Hepatocyte (in vitro differentiated cells): ENCODE results near the gene TIGD3. TPM values are rescaled to one million over a fixed set of nuclear protein-coding genes. Genes with fewer than 3 reads are reported as not detected.
A peak's percentile ranks its signal among the peaks of the same experiment; 100 is the strongest.
"Not testable (repeated sequence)": the region's sequence is repeated elsewhere in the genome, so short reads cannot be mapped to it uniquely, and the experiment has no call there.

Experiments used
- DNase-seq: peaks from one replicate; pipeline ENCODE4 v3.0.0-alpha.2; 2016; ENCODE audit warnings: low spot score
- H2AFZ ChIP-seq: fragments of 200-600 bp; sonication (generic); 2 replicates; pipeline ENCODE4 v1.6.0; 2016; ENCODE audit warnings: antibody characterized with exemption, mild to moderate bottlenecking
- H3K27ac ChIP-seq: fragments of 200-600 bp; sonication (generic); 2 replicates; pipeline ENCODE4 v1.5.1; 2016; ENCODE audit warnings: mild to moderate bottlenecking
- H3K27me3 ChIP-seq: fragments of 200-600 bp; sonication (generic); 2 replicates; pipeline ENCODE4 v1.6.1; 2016
- H3K36me3 ChIP-seq: fragments of 200-600 bp; sonication (generic); replicated peaks from 2 replicates; pipeline ENCODE4 v1.5.1; 2016; ENCODE audit warnings: low read depth; ENCODE audit not compliant: insufficient read depth
- H3K4me1 ChIP-seq: fragments of 200-600 bp; sonication (generic); 2 replicates; pipeline ENCODE4 v1.5.1; 2016; ENCODE audit warnings: mild to moderate bottlenecking, moderate library complexity; ENCODE audit not compliant: insufficient read depth
- H3K4me2 ChIP-seq: fragments of 200-600 bp; sonication (generic); 2 replicates; pipeline ENCODE4 v1.6.0; 2016
- H3K4me3 ChIP-seq: fragments of 200-600 bp; sonication (generic); 2 replicates; pipeline ENCODE4 v1.5.1; 2016; ENCODE audit warnings: mild to moderate bottlenecking
- H3K79me2 ChIP-seq: fragments of 200-600 bp; sonication (generic); 2 replicates; pipeline ENCODE4 v1.6.0; 2017; ENCODE audit warnings: mild to moderate bottlenecking
- H3K9me2 ChIP-seq: fragments of 200-600 bp; sonication (generic); replicated peaks from 2 replicates; pipeline ENCODE4 v1.6.0; 2017; ENCODE audit warnings: mild to moderate bottlenecking; ENCODE audit not compliant: insufficient read depth
- H3K9me3 ChIP-seq: fragments of 200-600 bp; sonication (generic); 2 replicates; pipeline ENCODE4 v1.5.1; 2016; ENCODE audit warnings: low read depth, mild to moderate bottlenecking
- H4K20me1 ChIP-seq: fragments of 200-600 bp; sonication (generic); 2 replicates; pipeline ENCODE4 v1.6.0; 2016; ENCODE audit warnings: mild to moderate bottlenecking; ENCODE audit not compliant: insufficient read depth, poor library complexity, severe bottlenecking
- EZH2 ChIP-seq: fragments of 200-600 bp; sonication (generic); IDR thresholded peaks from 2 replicates; pipeline ENCODE4 v1.6.1; 2016; ENCODE audit warnings: antibody characterized with exemption, mild to moderate bottlenecking, borderline replicate concordance
- EZH2phosphoT487 ChIP-seq: fragments of 200-600 bp; sonication (generic); IDR thresholded peaks from one replicate; pipeline ENCODE4 v1.6.1; 2018; ENCODE audit warnings: antibody characterized with exemption, mild to moderate bottlenecking, low read depth, moderate library complexity; ENCODE audit not compliant: unreplicated experiment, severe bottlenecking
- WGBS: methylation state at CpG from one replicate; pipeline ENCODE4 v1.1.6; 2016; ENCODE audit warnings: low lambda C conversion rate; ENCODE audit errors: missing lambda C conversion rate; 5-methylcytosine and 5-hydroxymethylcytosine counted together
- polyA plus RNA-seq: library from polyadenylated mRNA; unstranded; fragments of >200 nt; fragmentation: Nextera tagmentation; extraction: Ambion mirVana; gene quantifications from 2 replicates; pipeline ENCODE4 v1.2.1, GENCODE V29; 2016
- total RNA-seq: library from RNA; depleted of rRNA; stranded (reverse); fragments of >200 nt; gene quantifications from 2 replicates; pipeline ENCODE4 v1.2.3, GENCODE V29; 2014
- TF ChIP-seq, protein P1 (sequence below): fragments of 200-600 bp; sonication (generic); IDR thresholded peaks from 2 replicates; pipeline ENCODE4 v1.5.1; 2016; ENCODE audit warnings: antibody characterized with exemption, mild to moderate bottlenecking; ENCODE audit not compliant: poor library complexity

The TIGD3 gene
- total and polyA plus RNA-seq, 2 experiments from 2014 or later: 1.7 to 2.0 TPM

DNA sequence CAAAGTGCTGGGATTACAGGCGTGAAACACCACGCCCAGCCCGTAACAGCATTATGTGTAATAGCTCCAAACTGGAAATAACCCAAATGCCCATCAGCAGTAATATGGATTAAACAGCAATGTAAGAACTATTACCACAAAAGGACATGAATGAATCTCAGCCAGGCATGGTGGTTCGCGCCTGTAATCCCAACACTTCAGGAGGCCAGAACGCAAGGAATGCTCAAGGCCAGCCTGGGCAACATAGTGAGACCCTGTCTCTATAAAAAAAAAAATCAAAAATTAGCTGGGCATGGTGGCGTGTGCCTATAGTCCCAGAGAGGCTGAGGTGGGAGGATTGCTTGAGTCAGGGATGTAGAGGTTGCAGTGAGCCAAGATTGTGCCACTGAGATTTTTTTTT lies 24.0 kb upstream of the TIGD3 start:
- Histone ChIP-seq H4K20me1 (peaks cover 11% of the 10 kb centered on the region), H3K79me2 (peaks cover 17% of the 10 kb centered on the region), H3K27ac (no peak overlapping the region), H3K27me3 (no peaks in the 10 kb centered on the region), H3K9me3 (no peaks in the 10 kb centered on the region), H3K4me1 (peaks cover 19% of the 10 kb centered on the region), H3K4me2 (no peak overlapping the region), H3K4me3 (no peak overlapping the region), H2AFZ (no peak overlapping the region), H3K9me2 (no peaks in the 10 kb centered on the region), H3K36me3 (no peaks in the 10 kb centered on the region)
- 94% methylated on average over 7 of the region's 7 CpGs for WGBS
- no peak for DNase-seq
- no peak for TF ChIP-seq EZH2
- no peak for TF ChIP-seq EZH2phosphoT487
- TF ChIP-seq, protein P1, sequence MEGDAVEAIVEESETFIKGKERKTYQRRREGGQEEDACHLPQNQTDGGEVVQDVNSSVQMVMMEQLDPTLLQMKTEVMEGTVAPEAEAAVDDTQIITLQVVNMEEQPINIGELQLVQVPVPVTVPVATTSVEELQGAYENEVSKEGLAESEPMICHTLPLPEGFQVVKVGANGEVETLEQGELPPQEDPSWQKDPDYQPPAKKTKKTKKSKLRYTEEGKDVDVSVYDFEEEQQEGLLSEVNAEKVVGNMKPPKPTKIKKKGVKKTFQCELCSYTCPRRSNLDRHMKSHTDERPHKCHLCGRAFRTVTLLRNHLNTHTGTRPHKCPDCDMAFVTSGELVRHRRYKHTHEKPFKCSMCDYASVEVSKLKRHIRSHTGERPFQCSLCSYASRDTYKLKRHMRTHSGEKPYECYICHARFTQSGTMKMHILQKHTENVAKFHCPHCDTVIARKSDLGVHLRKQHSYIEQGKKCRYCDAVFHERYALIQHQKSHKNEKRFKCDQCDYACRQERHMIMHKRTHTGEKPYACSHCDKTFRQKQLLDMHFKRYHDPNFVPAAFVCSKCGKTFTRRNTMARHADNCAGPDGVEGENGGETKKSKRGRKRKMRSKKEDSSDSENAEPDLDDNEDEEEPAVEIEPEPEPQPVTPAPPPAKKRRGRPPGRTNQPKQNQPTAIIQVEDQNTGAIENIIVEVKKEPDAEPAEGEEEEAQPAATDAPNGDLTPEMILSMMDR: no peak

DNA sequence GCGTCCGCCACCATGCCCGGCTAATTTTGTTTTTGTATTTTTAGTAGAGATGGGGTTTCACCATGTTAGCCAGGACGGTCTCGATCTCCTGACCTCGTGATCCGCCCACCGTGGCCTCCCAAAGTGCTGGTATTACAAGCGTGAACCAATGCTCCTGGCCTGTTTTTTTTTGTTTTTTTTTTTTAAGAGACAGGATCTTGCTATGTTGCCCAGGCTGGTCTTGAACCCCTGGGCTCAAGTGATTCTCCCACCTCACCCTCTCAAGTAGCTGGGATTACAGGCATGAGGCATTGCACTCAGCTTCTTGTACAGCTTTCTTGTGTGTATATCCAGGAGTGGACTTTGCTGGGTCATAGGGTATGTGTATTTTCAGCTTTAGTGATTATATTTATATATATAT lies 22.0 kb upstream of the TIGD3 start:
- H3K36me3 ChIP-seq, H3K27ac ChIP-seq, H3K27me3 ChIP-seq, H2AFZ ChIP-seq, H3K9me3 ChIP-seq, H3K4me2 ChIP-seq, DNase-seq, H3K4me3 ChIP-seq, H3K9me2 ChIP-seq: not testable (repeated sequence)
- Histone ChIP-seq H4K20me1 (peaks cover 31% of the 10 kb centered on the region), H3K79me2 (peaks cover 38% of the 10 kb centered on the region), H3K4me1 (peaks cover 18% of the 10 kb centered on the region)
- WGBS: 94% methylated on average over 9 of the region's 9 CpGs

DNA sequence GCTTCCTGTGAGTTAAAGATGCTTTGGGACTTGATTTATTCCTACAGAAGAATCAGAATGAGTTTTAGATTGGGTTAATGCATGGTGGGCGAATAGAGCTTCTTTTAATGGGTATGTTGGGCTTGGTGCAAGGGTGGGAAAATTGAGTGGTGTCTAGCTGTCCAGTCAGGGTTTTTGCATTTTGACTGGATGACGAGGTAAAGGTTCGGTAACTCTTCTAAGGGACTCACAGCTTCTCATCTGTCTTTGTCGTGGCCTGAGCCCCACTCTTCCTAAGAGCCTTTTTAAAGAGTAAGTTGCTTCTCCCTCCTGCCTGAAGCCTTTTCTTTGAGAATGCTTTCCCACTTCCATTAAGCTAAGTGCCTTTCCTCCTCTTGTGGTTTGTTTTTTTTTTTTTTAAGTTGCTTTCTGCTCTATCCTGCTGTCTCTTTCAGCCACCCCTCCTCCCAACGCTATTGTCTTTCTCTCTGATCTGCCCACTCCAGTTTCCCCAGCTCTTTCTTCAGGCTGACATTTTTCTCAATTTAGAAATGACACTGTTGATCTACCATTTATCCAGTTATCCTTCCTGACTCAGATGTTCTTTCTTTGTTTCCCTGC lies 19.8 kb upstream of the TIGD3 start:
- no peaks in the 10 kb centered on the region for H3K9me3 ChIP-seq
- 15% methylated on average over 5 of the region's 5 CpGs for WGBS
- H3K4me3 ChIP-seq: peak overlapping the region; percentile 64
- H3K27me3 ChIP-seq: no peaks in the 10 kb centered on the region
- no peak overlapping the region for H2AFZ ChIP-seq
- peaks cover 52% of the 10 kb centered on the region for H4K20me1 ChIP-seq
- no peak for DNase-seq
- H3K4me1 ChIP-seq: peaks cover 12% of the 10 kb centered on the region
- peak overlapping the region; percentile 97 for H3K4me2 ChIP-seq
- no peaks in the 10 kb centered on the region for H3K36me3 ChIP-seq
- peak overlapping the region; percentile 87 for H3K27ac ChIP-seq
- no peak for TF ChIP-seq EZH2
- TF ChIP-seq, protein P1: no peak
- TF ChIP-seq EZH2phosphoT487: no peak
- H3K9me2 ChIP-seq: no peaks in the 10 kb centered on the region
- H3K79me2 ChIP-seq: peaks cover 60% of the 10 kb centered on the region

DNA sequence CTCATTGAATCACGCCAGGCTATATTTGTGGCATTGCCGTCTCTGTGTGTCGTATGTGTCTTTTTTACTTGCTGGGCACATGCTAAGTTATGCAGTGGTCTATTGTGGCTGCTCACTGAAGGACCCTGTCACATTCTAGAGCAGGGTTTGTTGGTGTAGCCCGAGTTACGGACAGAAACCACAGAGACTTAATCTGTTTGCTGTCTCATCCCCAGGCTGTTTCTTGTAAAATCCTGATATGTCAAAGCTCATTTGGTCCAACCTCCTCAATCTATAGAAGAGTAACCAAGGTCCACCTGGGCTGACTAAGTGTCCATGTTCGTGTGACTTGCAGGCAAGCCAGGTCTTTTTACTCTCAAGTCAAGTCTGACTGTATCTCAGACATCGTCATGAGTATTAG lies 15.9 kb upstream of the TIGD3 start:
- Histone ChIP-seq H3K36me3 (no peaks in the 10 kb centered on the region), H3K4me2 (no peak overlapping the region), H3K9me2 (no peaks in the 10 kb centered on the region), H3K4me3 (no peak overlapping the region), H3K9me3 (no peaks in the 10 kb centered on the region), H3K4me1 (peaks cover 12% of the 10 kb centered on the region), H2AFZ (no peak overlapping the region), H3K79me2 (peaks cover 86% of the 10 kb centered on the region), H4K20me1 (peaks cover 65% of the 10 kb centered on the region), H3K27me3 (no peaks in the 10 kb centered on the region), H3K27ac (no peak overlapping the region)
- TF ChIP-seq, protein P1: no peak
- TF ChIP-seq EZH2: no peak
- 89% methylated on average over 7 of the region's 7 CpGs for WGBS
- no peak for DNase-seq
